Measurements from ENCODE around the gene RYR1. TPM values are rescaled to one million over a fixed set of nuclear protein-coding genes. Genes with fewer than 3 reads are reported as not detected.

Gene RYR1
- total RNA-seq, 6 experiments from 2014 or later, result not detected

- Mint-ChIP-seq H3K27me3 (ENCODE audit: insufficient read depth) (peaks cover 13% of the 10 kb centered on the region), H3K27ac (no peak overlapping the region)
These were observed 2.6 kb upstream of the RYR1 start for GRCh38 chr19:38430931-38431330.

GRCh38 chr19:38434549-38435051, 1.1 kb downstream of the RYR1 start:
- TF ChIP-seq CTCF (IDR thresholded peaks at IDR 0.05), result no peak
- Mint-ChIP-seq H3K36me3 (ENCODE audit: low read depth) (no peaks in the 10 kb centered on the region), H3K4me1 (ENCODE audit: low read depth) (no peaks in the 10 kb centered on the region; the same call in 1 of the 2 replicates), H3K27ac (no peak overlapping the region), H3K27me3 (ENCODE audit: insufficient read depth) (peaks cover 14% of the 10 kb centered on the region), H3K4me3 (no peak overlapping the region), H3K9me3 (no peaks in the 10 kb centered on the region)
- no peak for DNase-seq

More at GRCh38 chr19:38430931-38431330, 2.6 kb upstream of the RYR1 start:
- no peak for TF ChIP-seq CTCF (IDR thresholded peaks at IDR 0.05)
- DNase-seq, result no peak
- Mint-ChIP-seq H3K36me3 (ENCODE audit: low read depth) (no peaks in the 10 kb centered on the region), H3K4me3 (no peak overlapping the region), H3K4me1 (ENCODE audit: low read depth) (no peaks in the 10 kb centered on the region; the same call in 1 of the 2 replicates), H3K9me3 (no peaks in the 10 kb centered on the region)

GRCh38 chr19:38437295-38437694, 3.8 kb downstream of the RYR1 start:
- Mint-ChIP-seq H3K4me3 (no peak overlapping the region), H3K27me3 (ENCODE audit: insufficient read depth) (peaks cover 14% of the 10 kb centered on the region), H3K27ac (no peak overlapping the region), H3K9me3 (no peaks in the 10 kb centered on the region), H3K4me1 (ENCODE audit: low read depth) (no peaks in the 10 kb centered on the region), H3K36me3 (ENCODE audit: low read depth) (no peaks in the 10 kb centered on the region)
- TF ChIP-seq CTCF (IDR thresholded peaks at IDR 0.05), result no peak
- DNase-seq, result no peak

- DNase-seq, result no peak
- Mint-ChIP-seq H3K27me3 (ENCODE audit: insufficient read depth) (peaks cover 16% of the 10 kb centered on the region), H3K4me3 (no peak overlapping the region), H3K4me1 (ENCODE audit: low read depth) (no peaks in the 10 kb centered on the region), H3K27ac (no peak overlapping the region), H3K9me3 (no peaks in the 10 kb centered on the region), H3K36me3 (ENCODE audit: low read depth) (no peaks in the 10 kb centered on the region)
- no peak for TF ChIP-seq CTCF (IDR thresholded peaks at IDR 0.05)
These were observed 4.4 kb downstream of the RYR1 start for GRCh38 chr19:38437917-38438316.

- DNase-seq, result no peak
- Mint-ChIP-seq H3K4me1 (ENCODE audit: low read depth) (no peaks in the 10 kb centered on the region), H3K36me3 (ENCODE audit: low read depth) (no peaks in the 10 kb centered on the region), H3K9me3 (no peaks in the 10 kb centered on the region), H3K4me3 (no peak overlapping the region), H3K27ac (no peak overlapping the region), H3K27me3 (ENCODE audit: insufficient read depth) (peaks cover 20% of the 10 kb centered on the region)
- no peak for TF ChIP-seq CTCF (IDR thresholded peaks at IDR 0.05)
These were observed 7.1 kb downstream of the RYR1 start for GRCh38 chr19:38440592-38440991.

All from HFFc6 (cell line).